VCaP (cell line): ENCODE results near the gene SEMA5B.

Experiments used
- H3K27ac ChIP-seq: fragments of 450-650 bp; 2 replicates; pipeline ENCODE4 v1.5.1; 2017
- TF ChIP-seq, protein P1 (sequence below): fragments of 450-650 bp; conservative IDR thresholded peaks from 2 replicates; pipeline ENCODE4 v1.5.1; 2017; ENCODE audit warnings: mild to moderate bottlenecking, moderate library complexity

The SEMA5B gene

DNA sequence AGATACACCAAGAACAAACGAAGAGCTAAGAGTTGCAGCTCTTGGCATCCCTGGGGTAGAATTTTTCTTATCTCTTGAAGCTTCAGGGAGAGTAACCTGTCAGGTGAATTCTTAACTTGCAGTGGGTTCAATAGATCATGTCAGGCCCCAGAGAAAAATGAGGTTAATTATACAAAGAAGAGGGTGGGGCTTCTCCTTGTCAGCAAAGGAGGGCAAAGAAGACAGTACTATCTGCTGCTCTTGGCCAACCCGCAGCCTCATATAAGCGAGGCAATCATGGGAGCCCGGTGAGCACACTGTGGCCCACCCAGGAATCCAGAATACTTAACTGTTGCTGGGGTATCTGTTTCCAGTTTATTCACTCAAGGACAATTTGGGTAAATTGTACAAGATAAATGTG lies 110.2 kb downstream of the SEMA5B start:
- TF ChIP-seq, protein P1, sequence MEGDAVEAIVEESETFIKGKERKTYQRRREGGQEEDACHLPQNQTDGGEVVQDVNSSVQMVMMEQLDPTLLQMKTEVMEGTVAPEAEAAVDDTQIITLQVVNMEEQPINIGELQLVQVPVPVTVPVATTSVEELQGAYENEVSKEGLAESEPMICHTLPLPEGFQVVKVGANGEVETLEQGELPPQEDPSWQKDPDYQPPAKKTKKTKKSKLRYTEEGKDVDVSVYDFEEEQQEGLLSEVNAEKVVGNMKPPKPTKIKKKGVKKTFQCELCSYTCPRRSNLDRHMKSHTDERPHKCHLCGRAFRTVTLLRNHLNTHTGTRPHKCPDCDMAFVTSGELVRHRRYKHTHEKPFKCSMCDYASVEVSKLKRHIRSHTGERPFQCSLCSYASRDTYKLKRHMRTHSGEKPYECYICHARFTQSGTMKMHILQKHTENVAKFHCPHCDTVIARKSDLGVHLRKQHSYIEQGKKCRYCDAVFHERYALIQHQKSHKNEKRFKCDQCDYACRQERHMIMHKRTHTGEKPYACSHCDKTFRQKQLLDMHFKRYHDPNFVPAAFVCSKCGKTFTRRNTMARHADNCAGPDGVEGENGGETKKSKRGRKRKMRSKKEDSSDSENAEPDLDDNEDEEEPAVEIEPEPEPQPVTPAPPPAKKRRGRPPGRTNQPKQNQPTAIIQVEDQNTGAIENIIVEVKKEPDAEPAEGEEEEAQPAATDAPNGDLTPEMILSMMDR = no peak
- no peak overlapping the region for H3K27ac ChIP-seq

DNA sequence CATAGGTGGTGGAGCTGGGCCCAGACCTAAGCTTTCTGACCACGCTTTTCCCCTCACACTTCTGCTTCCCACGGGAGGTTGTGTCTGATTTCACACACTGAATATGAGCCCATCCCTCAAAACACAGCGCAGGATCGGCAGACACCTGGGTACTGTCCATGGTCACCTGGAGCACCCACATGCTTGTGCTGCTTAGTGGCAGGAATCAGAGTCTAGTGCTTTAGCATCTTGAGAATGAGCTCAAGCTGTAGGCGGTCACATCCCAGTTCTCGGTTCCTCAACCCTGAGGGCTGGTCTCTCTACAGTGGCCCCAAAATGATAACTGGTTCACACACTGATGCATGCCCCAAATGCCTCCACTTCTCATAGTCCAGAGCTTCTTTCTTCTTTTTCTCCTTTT lies 111.0 kb downstream of the SEMA5B start:
- no peak overlapping the region for H3K27ac ChIP-seq
- TF ChIP-seq, protein P1 = no peak

DNA sequence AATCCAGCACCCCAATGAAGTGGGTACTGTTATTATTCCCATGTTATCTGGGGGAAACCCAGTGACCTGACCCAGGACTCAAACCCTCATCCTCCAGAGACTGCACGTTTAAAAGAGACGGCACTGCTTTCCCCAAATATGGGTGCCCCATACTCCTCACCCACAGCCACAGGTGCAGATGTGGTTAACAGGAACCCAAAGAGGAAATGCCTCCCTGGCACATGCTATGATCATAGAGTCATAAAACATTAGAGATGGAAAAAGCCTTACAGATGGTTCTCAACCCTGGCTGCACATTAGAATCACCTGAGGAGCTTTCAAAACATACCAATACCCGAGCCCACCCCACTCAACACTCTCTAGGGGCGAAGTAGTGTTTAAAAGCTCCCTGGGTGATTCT lies 111.5 kb downstream of the SEMA5B start:
- H3K27ac ChIP-seq = no peak overlapping the region
- TF ChIP-seq, protein P1 = no peak

GRCh38 chr3:122915300-122916055 lies 112.1 kb downstream of the SEMA5B start:
- TF ChIP-seq, protein P1 = no peak
- H3K27ac ChIP-seq = no peak overlapping the region

DNA sequence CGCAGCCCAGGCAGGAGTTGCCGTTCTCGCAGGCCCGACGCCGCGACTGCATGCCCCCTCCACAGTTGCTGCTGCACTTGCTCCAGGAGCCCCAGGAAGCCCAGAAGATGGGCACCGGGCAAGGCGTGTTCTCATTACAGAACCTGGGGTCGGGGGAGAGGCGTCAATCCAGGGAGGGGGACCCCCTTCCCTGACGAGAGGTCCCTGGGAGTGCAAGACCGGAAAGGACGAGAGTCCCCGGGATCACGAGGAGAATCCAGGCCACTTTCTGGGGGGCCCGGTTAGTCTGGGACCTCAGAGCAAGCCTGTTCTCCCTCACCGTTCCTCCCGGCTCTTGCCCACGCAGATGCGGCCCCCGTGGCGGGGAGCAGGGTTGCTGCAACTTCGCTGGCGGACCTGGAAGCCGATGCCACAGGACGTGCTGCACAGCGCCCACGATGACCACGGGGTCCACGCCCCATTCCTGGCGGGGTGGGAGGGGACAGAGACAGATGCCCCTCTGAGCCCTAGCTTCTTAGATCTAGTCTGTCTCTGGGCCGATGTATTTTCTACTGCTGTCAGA lies 113.9 kb downstream of the SEMA5B start:
- TF ChIP-seq, protein P1 = no peak
- H3K27ac ChIP-seq = no peak overlapping the region

DNA sequence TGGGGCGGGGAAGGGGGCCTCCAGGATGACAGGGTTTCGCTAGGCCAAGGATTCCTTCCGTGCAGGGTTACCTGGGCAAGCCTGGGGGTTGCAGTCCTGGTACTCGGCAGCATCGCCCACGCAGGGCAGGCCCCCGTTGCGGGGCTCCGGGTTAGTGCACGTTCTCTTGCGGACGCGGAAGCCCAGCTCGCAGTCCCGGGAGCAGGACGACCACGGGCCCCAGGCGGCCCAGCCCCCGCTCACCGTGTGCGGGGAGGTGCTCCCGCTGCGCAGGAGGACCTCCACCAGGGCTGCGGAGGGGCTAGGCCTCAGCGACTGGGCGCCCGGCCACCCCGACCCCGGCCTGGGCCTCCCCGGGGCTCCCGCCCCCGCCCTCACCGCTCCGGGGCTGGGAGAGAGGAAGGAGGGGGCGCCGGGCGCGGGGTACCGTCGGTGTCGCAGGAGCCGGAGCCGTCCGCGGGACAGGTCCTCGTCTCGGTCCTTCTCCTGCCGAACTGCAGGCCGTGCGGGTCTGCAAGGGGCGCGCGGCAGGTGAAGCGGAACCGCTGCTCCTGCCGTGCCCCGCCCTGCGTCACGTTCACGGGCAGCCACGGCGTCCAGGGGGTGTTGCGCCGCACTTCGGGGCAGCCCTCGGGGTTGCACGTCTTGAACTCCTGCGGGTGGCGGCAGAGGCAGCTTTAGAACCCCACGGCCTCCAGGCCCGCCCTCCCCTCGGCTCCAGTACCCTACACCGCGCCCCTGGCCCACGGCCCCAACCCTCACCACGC lies 114.6 kb downstream of the SEMA5B start:
- TF ChIP-seq, protein P1 = no peak
- no peak overlapping the region for H3K27ac ChIP-seq

- H3K27ac ChIP-seq = no peak overlapping the region
- TF ChIP-seq, protein P1 = no peak
Observed at GRCh38 chr3:122911901-122912300, 115.7 kb downstream of the SEMA5B start.
